Endothelial cell of hepatic sinusoid (primary cell): Measurements from ENCODE around the gene RMI1.

Experiments used
- in situ Hi-C: cut with HindIII; loops from 2 replicates; pipeline ENCODE4 v1.10.0; 2017; ENCODE audit warnings: low sequenced_read_pairs

RMI1 gene

GRCh38 chr9:83980395-83981125 is at the start of gene RMI1:
TSS of gene RMI1 (plus strand) at chr9:83980805. CDS start at chr9:84000987, 20,182 bp downstream.
- in situ Hi-C loops: no loop called here

GRCh38 chr9:83930881-83931280 is 49.7 kb upstream of the RMI1 start:
- in situ Hi-C loops: loop anchor here (25.0 kb wide), 2 partner anchors 231 to 331 kb away; no protein-coding TSS in a partner anchor

GRCh38 chr9:83932011-83932410 is 48.6 kb upstream of the RMI1 start:
- in situ Hi-C loops: loop anchor here (25.0 kb wide), 2 partner anchors 230 to 330 kb away; no protein-coding TSS in a partner anchor

GRCh38 chr9:83932851-83933250 is 47.8 kb upstream of the RMI1 start:
- in situ Hi-C loops: loop anchor here (25.0 kb wide), 2 partner anchors 229 to 329 kb away; no protein-coding TSS in a partner anchor

- in situ Hi-C loops: loop anchor here (25.0 kb wide), 2 partner anchors 229 to 329 kb away; no protein-coding TSS in a partner anchor
These were observed 46.8 kb upstream of the RMI1 start for GRCh38 chr9:83933790-83934189.

- in situ Hi-C loops: loop anchor here (25.0 kb wide), 2 partner anchors 228 to 328 kb away; no protein-coding TSS in a partner anchor
These were observed 45.9 kb upstream of the RMI1 start for GRCh38 chr9:83934569-83935275.

GRCh38 chr9:83935276-83935935 is 45.2 kb upstream of the RMI1 start:
- in situ Hi-C loops: loop anchor here (25.0 kb wide), 2 partner anchors 227 to 327 kb away; no protein-coding TSS in a partner anchor

GRCh38 chr9:83936523-83936922 is 44.1 kb upstream of the RMI1 start:
- in situ Hi-C loops: loop anchor here (25.0 kb wide), 2 partner anchors 226 to 326 kb away; no protein-coding TSS in a partner anchor

- in situ Hi-C loops: loop anchor here (25.0 kb wide), 2 partner anchors 224 to 324 kb away; no protein-coding TSS in a partner anchor
These were observed 42.6 kb upstream of the RMI1 start for GRCh38 chr9:83937861-83938455.

GRCh38 chr9:83940590-83941303 is 39.9 kb upstream of the RMI1 start:
- in situ Hi-C loops: loop anchor here (25.0 kb wide), 2 partner anchors 222 to 322 kb away; no protein-coding TSS in a partner anchor

GRCh38 chr9:83948096-83948495 is 32.5 kb upstream of the RMI1 start:
- in situ Hi-C loops: loop anchor here (25.0 kb wide), 2 partner anchors 214 to 314 kb away; no protein-coding TSS in a partner anchor

- in situ Hi-C loops: no loop called here
These were observed 24.5 kb upstream of the RMI1 start for GRCh38 chr9:83956086-83956435.

- in situ Hi-C loops: no loop called here
These were observed 24.0 kb upstream of the RMI1 start for GRCh38 chr9:83956436-83957247.

- in situ Hi-C loops: no loop called here
These were observed 23.4 kb upstream of the RMI1 start for GRCh38 chr9:83957248-83957513.

GRCh38 chr9:83959061-83959460 is 21.5 kb upstream of the RMI1 start:
- in situ Hi-C loops: no loop called here

GRCh38 chr9:83960991-83961390 is 19.6 kb upstream of the RMI1 start:
- in situ Hi-C loops: no loop called here

GRCh38 chr9:83962165-83962564 is 18.4 kb upstream of the RMI1 start:
- in situ Hi-C loops: no loop called here

- in situ Hi-C loops: no loop called here
These were observed 15.6 kb upstream of the RMI1 start for GRCh38 chr9:83964973-83965349.
